GM23338 (cell line): Measurements from ENCODE around the gene TNIP3. TPM values are rescaled to one million over a fixed set of nuclear protein-coding genes. Genes with fewer than 3 reads are reported as not detected.
A peak's percentile ranks its signal among the peaks of the same experiment; 100 is the strongest.

ENCODE experiments used
- ATAC-seq: fragments of 200-7000 bp; cut with Tn5 transposase; 3 replicates; pipeline ENCODE4 v1.9.1; 2020
- DNase-seq: peaks from one replicate; pipeline ENCODE4 v3.0.0-alpha.2; 2015; ENCODE audit warnings: low spot score
- H2AFZ ChIP-seq: fragments of 200-600 bp; sonication (generic); 2 replicates; pipeline ENCODE4 v1.8.0; 2016; ENCODE audit warnings: antibody characterized with exemption, mild to moderate bottlenecking, moderate library complexity
- H3F3A ChIP-seq: fragments of 200-600 bp; sonication (generic); replicated peaks from 2 replicates; pipeline ENCODE4 v1.8.0; 2017; ENCODE audit warnings: antibody characterized with exemption, mixed run types, low read depth
- H3K27ac ChIP-seq: fragments of 200-600 bp; sonication (generic); 2 replicates; pipeline ENCODE4 v1.6.1; 2016; ENCODE audit warnings: low read depth
- H3K27me3 ChIP-seq: fragments of 200-600 bp; sonication (generic); 2 replicates; pipeline ENCODE4 v1.8.0; 2016; ENCODE audit warnings: mild to moderate bottlenecking, mixed run types, moderate library complexity; ENCODE audit not compliant: insufficient read depth
- H3K36me3 ChIP-seq: fragments of 200-600 bp; sonication (generic); 2 replicates; pipeline ENCODE4 v1.8.0; 2016; ENCODE audit warnings: mild to moderate bottlenecking; ENCODE audit not compliant: insufficient read depth
- H3K4me1 ChIP-seq: fragments of 200-600 bp; sonication (generic); 2 replicates; pipeline ENCODE4 v1.8.0; 2016; ENCODE audit warnings: mild to moderate bottlenecking, moderate library complexity; ENCODE audit not compliant: insufficient read depth
- H3K4me2 ChIP-seq: fragments of 200-600 bp; sonication (generic); 2 replicates; pipeline ENCODE4 v1.7.1; 2017; ENCODE audit warnings: mixed run types
- H3K4me3 ChIP-seq: fragments of 200-600 bp; sonication (generic); 2 replicates; pipeline ENCODE4 v1.6.1; 2016; ENCODE audit warnings: mixed run types
- H3K79me2 ChIP-seq: fragments of 200-600 bp; sonication (generic); replicated peaks from 2 replicates; pipeline ENCODE4 v1.8.0; 2017; ENCODE audit warnings: mild to moderate bottlenecking; ENCODE audit not compliant: insufficient read depth
- H3K9me2 ChIP-seq: fragments of 200-600 bp; sonication (generic); 2 replicates; pipeline ENCODE4 v1.8.0; 2017; ENCODE audit not compliant: insufficient read depth
- H4K20me1 ChIP-seq: fragments of 200-600 bp; sonication (generic); replicated peaks from 2 replicates; pipeline ENCODE4 v1.8.0; 2017; ENCODE audit warnings: mild to moderate bottlenecking; ENCODE audit not compliant: insufficient read depth
- H3K27ac Mint-ChIP-seq: 2 replicates; pipeline ENCODE4 v1.8.0; 2020; ENCODE audit warnings: inconsistent platforms, mild to moderate bottlenecking, moderate library complexity, mixed read lengths
- H3K27me3 Mint-ChIP-seq: 3 replicates; pipeline ENCODE4 v1.8.0; 2022; ENCODE audit warnings: low read depth, mild to moderate bottlenecking, moderate library complexity, mixed read lengths, inconsistent platforms; ENCODE audit not compliant: insufficient read depth, poor library complexity
- H3K36me3 Mint-ChIP-seq: 3 replicates; pipeline ENCODE4 v1.8.0; 2021; ENCODE audit warnings: low read depth, mild to moderate bottlenecking, inconsistent platforms, moderate library complexity, mixed read lengths
- H3K4me1 Mint-ChIP-seq: 3 replicates; pipeline ENCODE4 v1.8.0; 2020; ENCODE audit warnings: mild to moderate bottlenecking, inconsistent platforms, mixed read lengths
- H3K4me3 Mint-ChIP-seq: 3 replicates; pipeline ENCODE4 v1.8.0; 2021; ENCODE audit warnings: moderate library complexity, mild to moderate bottlenecking, inconsistent platforms, mixed read lengths
- H3K9me3 Mint-ChIP-seq: 3 replicates; pipeline ENCODE4 v1.8.0; 2020; ENCODE audit warnings: moderate library complexity, mild to moderate bottlenecking, inconsistent platforms, mixed read lengths
- CREB1 ChIP-seq: fragments of 250-450 bp; sonication (Bioruptor Pico); IDR thresholded peaks from 2 replicates; pipeline ENCODE4 v1.5.0; 2020; ENCODE audit warnings: low read depth, mild to moderate bottlenecking, moderate library complexity
- EZH2 ChIP-seq: fragments of 200-600 bp; sonication (generic); IDR thresholded peaks from one replicate; pipeline ENCODE4 v1.8.0; 2017; ENCODE audit warnings: antibody characterized with exemption, mild to moderate bottlenecking, low read depth; ENCODE audit not compliant: unreplicated experiment
- JUNB ChIP-seq: IDR thresholded peaks from one replicate; pipeline ENCODE4 v1.6.1; 2016; ENCODE audit warnings: antibody characterized with exemption; ENCODE audit not compliant: unreplicated experiment
- NANOG ChIP-seq: IDR thresholded peaks from 2 replicates; pipeline ENCODE4 v1.6.1; 2016; ENCODE audit warnings: antibody characterized with exemption, borderline replicate concordance
- POLR2AphosphoS5 ChIP-seq: IDR thresholded peaks from 2 replicates; pipeline ENCODE4 v1.6.1; 2016; ENCODE audit warnings: antibody characterized with exemption, low read depth
- STAT1 ChIP-seq: IDR thresholded peaks from one replicate; pipeline ENCODE4 v1.6.1; 2016; ENCODE audit warnings: antibody characterized with exemption; ENCODE audit not compliant: unreplicated experiment
- ZNF114 ChIP-seq: fragments of 250-450 bp; sonication (Bioruptor Pico); IDR thresholded peaks from 2 replicates; pipeline ENCODE4 v1.5.0; 2020; ENCODE audit warnings: mild to moderate bottlenecking, moderate library complexity
- ZNF331 ChIP-seq: fragments of 250-450 bp; sonication (Bioruptor Pico); IDR thresholded peaks from 2 replicates; pipeline ENCODE4 v1.5.0; 2020; ENCODE audit warnings: low read depth, mild to moderate bottlenecking, moderate library complexity
- polyA plus RNA-seq: library from polyadenylated mRNA; unstranded; fragments of >200 nt; fragmentation: Nextera tagmentation; extraction: Ambion mirVana; gene quantifications from 2 replicates; pipeline ENCODE4 v1.2.1, GENCODE V29; 2016
- total RNA-seq: library from RNA; depleted of rRNA; stranded (reverse); fragments of >200 nt; shearing (Covaris generic); gene quantifications from 2 replicates; pipeline ENCODE4 v1.2.3, GENCODE V29; 2014
- TF ChIP-seq, protein P1 (sequence below), 2 experiments: fragments of 200-600 bp in 1 of 2; sonication (generic) in 1 of 2; conservative IDR thresholded peaks; 2 replicates each; pipeline versions ENCODE4 v1.5.1 to v1.6.1; 2016 to 2017; ENCODE audit warnings: antibody characterized with exemption in 2 of 2, low read depth in 2 of 2, mild to moderate bottlenecking in 2 of 2, moderate library complexity in 1 of 2
- TF ChIP-seq, protein P2 (sequence below): fragments of 250-450 bp; sonication (Bioruptor Pico); IDR thresholded peaks from 2 replicates; pipeline ENCODE4 v1.5.0; 2020; ENCODE audit warnings: mild to moderate bottlenecking, moderate library complexity

TNIP3 gene
- total and polyA plus RNA-seq, 2 experiments from 2014 or later: not detected

DNA sequence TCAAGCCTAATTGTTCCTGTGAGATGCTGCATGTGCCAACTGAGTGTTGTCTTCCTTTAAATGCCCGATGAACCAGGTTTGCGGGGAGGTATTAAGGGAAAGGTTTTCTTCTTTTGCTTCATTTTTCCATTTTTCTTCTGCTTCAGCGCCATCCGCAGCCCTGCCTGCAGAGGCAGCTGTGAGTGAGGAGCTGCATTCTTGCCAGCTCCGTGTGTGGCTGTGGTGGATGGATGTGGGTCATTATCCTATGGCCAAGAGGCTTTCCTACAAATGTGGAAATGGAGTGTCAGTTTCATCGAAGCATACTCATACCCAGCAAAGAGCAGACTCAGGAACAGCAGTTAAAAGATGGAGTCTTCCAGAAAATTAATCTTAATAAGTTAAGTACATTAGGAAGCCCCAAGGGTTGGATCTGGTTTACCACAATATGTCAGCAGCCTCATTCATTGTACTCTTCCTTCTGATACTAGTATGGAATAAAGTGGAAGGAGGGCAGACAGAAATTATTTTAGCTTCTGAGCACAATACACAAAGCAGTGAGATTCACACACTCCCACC is 37.6 kb downstream of the TNIP3 start:
- no peaks in the 10 kb centered on the region for H3K4me1 ChIP-seq
- no peaks in the 10 kb centered on the region for H4K20me1 ChIP-seq
- H3K4me2 ChIP-seq: no peak overlapping the region
- H3K9me3 Mint-ChIP-seq: peaks cover 2% of the 10 kb centered on the region; the same call in 1 of the 3 replicates
- H3K36me3 Mint-ChIP-seq: no peaks in the 10 kb centered on the region
- H3K27me3 ChIP-seq: no peaks in the 10 kb centered on the region
- TF ChIP-seq CREB1 (CRISPR knock-in tag) (no peak), STAT1 (no peak)
- TF ChIP-seq, protein P1, sequence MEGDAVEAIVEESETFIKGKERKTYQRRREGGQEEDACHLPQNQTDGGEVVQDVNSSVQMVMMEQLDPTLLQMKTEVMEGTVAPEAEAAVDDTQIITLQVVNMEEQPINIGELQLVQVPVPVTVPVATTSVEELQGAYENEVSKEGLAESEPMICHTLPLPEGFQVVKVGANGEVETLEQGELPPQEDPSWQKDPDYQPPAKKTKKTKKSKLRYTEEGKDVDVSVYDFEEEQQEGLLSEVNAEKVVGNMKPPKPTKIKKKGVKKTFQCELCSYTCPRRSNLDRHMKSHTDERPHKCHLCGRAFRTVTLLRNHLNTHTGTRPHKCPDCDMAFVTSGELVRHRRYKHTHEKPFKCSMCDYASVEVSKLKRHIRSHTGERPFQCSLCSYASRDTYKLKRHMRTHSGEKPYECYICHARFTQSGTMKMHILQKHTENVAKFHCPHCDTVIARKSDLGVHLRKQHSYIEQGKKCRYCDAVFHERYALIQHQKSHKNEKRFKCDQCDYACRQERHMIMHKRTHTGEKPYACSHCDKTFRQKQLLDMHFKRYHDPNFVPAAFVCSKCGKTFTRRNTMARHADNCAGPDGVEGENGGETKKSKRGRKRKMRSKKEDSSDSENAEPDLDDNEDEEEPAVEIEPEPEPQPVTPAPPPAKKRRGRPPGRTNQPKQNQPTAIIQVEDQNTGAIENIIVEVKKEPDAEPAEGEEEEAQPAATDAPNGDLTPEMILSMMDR (conservative IDR thresholded peaks at IDR 0.05; ENCODE audit: low read depth in 2 of 2): peak in 1 of 2 experiments; percentile 26; a peak in 1 of 4 replicates
- H3K4me3 Mint-ChIP-seq: no peak overlapping the region
- H3K27me3 Mint-ChIP-seq: no peaks in the 10 kb centered on the region
- H2AFZ ChIP-seq: peak overlapping the region; percentile 69
- H3K4me3 ChIP-seq: no peak overlapping the region
- no peaks in the 10 kb centered on the region for H3K4me1 Mint-ChIP-seq
- DNase-seq (peak; percentile 5), ATAC-seq (peak; percentile 64)
- no peaks in the 10 kb centered on the region for H3K36me3 ChIP-seq
- H3K27ac Mint-ChIP-seq: no peak overlapping the region
- H3F3A ChIP-seq: no peaks in the 10 kb centered on the region
- no peaks in the 10 kb centered on the region for H3K79me2 ChIP-seq
- no peak overlapping the region for H3K27ac ChIP-seq
- no peaks in the 10 kb centered on the region for H3K9me2 ChIP-seq

DNA sequence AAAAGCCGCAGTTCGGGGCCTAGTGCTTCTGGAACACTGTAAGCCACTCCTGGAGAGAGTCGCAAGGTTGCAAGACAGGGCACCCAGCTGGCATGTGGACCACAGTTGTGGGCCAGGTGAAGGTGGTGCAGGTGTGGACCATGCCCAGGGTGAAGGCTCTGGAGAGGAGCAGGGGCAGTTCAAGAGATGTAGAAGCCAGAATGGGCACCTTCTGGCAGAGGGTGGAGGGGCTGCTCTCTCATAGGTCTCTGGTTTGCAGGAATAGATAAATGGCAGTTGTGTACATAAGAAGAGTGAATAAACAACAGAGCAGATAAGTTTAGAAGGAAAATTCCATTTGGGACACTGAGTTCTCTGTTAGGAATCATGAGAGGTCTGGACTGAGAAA is 38.6 kb downstream of the TNIP3 start:
- H3K4me2 ChIP-seq: no peak overlapping the region
- no peaks in the 10 kb centered on the region for H3K79me2 ChIP-seq
- H3K4me1 Mint-ChIP-seq: no peaks in the 10 kb centered on the region
- no peaks in the 10 kb centered on the region for H3K36me3 Mint-ChIP-seq
- H3K9me3 Mint-ChIP-seq: peaks cover 2% of the 10 kb centered on the region; the same call in 1 of the 3 replicates
- no peaks in the 10 kb centered on the region for H3K27me3 Mint-ChIP-seq
- H4K20me1 ChIP-seq: no peaks in the 10 kb centered on the region
- H3K27me3 ChIP-seq: no peaks in the 10 kb centered on the region
- H3K27ac Mint-ChIP-seq: no peak overlapping the region
- peak overlapping the region; percentile 69; the same call in 1 of the 2 replicates for H2AFZ ChIP-seq
- H3K4me3 Mint-ChIP-seq: no peak overlapping the region
- H3K27ac ChIP-seq: no peak overlapping the region
- no peak overlapping the region for H3K4me3 ChIP-seq
- H3K9me2 ChIP-seq: no peaks in the 10 kb centered on the region
- H3K4me1 ChIP-seq: no peaks in the 10 kb centered on the region
- H3K36me3 ChIP-seq: no peaks in the 10 kb centered on the region
- no peak for DNase-seq
- no peaks in the 10 kb centered on the region for H3F3A ChIP-seq
- no peak for ATAC-seq
- TF ChIP-seq STAT1: no peak
- TF ChIP-seq, protein P2, sequence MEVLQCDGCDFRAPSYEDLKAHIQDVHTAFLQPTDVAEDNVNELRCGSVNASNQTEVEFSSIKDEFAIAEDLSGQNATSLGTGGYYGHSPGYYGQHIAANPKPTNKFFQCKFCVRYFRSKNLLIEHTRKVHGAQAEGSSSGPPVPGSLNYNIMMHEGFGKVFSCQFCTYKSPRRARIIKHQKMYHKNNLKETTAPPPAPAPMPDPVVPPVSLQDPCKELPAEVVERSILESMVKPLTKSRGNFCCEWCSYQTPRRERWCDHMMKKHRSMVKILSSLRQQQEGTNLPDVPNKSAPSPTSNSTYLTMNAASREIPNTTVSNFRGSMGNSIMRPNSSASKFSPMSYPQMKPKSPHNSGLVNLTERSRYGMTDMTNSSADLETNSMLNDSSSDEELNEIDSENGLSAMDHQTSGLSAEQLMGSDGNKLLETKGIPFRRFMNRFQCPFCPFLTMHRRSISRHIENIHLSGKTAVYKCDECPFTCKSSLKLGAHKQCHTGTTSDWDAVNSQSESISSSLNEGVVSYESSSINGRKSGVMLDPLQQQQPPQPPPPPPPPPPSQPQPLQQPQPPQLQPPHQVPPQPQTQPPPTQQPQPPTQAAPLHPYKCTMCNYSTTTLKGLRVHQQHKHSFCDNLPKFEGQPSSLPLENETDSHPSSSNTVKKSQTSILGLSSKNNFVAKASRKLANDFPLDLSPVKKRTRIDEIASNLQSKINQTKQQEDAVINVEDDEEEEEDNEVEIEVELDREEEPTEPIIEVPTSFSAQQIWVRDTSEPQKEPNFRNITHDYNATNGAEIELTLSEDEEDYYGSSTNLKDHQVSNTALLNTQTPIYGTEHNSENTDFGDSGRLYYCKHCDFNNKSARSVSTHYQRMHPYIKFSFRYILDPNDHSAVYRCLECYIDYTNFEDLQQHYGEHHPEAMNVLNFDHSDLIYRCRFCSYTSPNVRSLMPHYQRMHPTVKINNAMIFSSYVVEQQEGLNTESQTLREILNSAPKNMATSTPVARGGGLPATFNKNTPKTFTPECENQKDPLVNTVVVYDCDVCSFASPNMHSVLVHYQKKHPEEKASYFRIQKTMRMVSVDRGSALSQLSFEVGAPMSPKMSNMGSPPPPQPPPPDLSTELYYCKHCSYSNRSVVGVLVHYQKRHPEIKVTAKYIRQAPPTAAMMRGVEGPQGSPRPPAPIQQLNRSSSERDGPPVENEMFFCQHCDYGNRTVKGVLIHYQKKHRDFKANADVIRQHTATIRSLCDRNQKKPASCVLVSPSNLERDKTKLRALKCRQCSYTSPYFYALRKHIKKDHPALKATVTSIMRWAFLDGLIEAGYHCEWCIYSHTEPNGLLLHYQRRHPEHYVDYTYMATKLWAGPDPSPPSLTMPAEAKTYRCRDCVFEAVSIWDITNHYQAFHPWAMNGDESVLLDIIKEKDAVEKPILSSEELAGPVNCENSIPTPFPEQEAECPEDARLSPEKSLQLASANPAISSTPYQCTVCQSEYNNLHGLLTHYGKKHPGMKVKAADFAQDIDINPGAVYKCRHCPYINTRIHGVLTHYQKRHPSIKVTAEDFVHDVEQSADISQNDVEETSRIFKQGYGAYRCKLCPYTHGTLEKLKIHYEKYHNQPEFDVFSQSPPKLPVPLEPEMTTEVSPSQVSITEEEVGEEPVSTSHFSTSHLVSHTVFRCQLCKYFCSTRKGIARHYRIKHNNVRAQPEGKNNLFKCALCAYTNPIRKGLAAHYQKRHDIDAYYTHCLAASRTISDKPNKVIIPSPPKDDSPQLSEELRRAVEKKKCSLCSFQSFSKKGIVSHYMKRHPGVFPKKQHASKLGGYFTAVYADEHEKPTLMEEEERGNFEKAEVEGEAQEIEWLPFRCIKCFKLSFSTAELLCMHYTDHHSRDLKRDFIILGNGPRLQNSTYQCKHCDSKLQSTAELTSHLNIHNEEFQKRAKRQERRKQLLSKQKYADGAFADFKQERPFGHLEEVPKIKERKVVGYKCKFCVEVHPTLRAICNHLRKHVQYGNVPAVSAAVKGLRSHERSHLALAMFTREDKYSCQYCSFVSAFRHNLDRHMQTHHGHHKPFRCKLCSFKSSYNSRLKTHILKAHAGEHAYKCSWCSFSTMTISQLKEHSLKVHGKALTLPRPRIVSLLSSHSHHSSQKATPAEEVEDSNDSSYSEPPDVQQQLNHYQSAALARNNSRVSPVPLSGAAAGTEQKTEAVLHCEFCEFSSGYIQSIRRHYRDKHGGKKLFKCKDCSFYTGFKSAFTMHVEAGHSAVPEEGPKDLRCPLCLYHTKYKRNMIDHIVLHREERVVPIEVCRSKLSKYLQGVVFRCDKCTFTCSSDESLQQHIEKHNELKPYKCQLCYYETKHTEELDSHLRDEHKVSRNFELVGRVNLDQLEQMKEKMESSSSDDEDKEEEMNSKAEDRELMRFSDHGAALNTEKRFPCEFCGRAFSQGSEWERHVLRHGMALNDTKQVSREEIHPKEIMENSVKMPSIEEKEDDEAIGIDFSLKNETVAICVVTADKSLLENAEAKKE (CRISPR knock-in tag): no peak
- no peak for TF ChIP-seq NANOG
- TF ChIP-seq, protein P1 (conservative IDR thresholded peaks at IDR 0.05; ENCODE audit: low read depth in 2 of 2): no peak
- TF ChIP-seq POLR2AphosphoS5: no peak
- TF ChIP-seq JUNB: no peak
- TF ChIP-seq ZNF331 (CRISPR knock-in tag): no peak
- no peak for TF ChIP-seq ZNF114 (CRISPR knock-in tag)
- no peak for TF ChIP-seq CREB1 (CRISPR knock-in tag)
- no peak for TF ChIP-seq EZH2
